Esophagus muscularis mucosa (tissue), 3 donors: ENCODE results near the gene COA7.

ENCODE experiments used
- POLR2A ChIP-seq: fragments of 450-650 bp; IDR thresholded peaks from one replicate; pipeline ENCODE4 v1.6.1; 2017; ENCODE audit warnings: antibody characterized with exemption, moderate library complexity, mild to moderate bottlenecking, low read depth
- TF ChIP-seq, protein P1 (sequence below), 3 experiments: fragments of 200-600 bp in 2 of 3; fragments of 450-650 bp in 1 of 3; sonication (generic) in 2 of 3; IDR thresholded peaks; one replicate each; pipeline ENCODE4 v1.5.1; 2017 to 2019; ENCODE audit warnings: antibody characterized with exemption in 3 of 3, mild to moderate bottlenecking in 2 of 3, moderate library complexity in 1 of 3

DNA sequence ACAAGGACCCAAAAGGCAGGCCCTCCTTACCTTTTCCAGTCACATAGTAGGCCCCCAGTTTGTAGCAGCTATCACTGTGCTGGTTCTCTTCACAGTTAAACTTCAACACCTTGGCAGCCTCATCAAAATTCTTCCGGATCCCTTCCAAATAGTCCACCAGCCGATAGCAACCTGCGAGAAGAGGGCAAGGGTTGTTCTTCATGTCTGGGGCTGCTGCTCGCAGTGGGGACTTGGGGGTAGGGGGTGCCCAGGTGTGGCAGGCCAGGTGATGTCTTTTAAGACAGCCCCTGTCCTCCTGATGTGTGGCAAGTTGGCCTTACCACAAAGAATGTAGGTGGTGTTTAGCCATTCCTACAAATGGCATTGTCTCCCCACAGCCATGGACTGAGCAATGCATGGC, 5.5 kb downstream of the COA7 start:
- TF ChIP-seq, protein P1, sequence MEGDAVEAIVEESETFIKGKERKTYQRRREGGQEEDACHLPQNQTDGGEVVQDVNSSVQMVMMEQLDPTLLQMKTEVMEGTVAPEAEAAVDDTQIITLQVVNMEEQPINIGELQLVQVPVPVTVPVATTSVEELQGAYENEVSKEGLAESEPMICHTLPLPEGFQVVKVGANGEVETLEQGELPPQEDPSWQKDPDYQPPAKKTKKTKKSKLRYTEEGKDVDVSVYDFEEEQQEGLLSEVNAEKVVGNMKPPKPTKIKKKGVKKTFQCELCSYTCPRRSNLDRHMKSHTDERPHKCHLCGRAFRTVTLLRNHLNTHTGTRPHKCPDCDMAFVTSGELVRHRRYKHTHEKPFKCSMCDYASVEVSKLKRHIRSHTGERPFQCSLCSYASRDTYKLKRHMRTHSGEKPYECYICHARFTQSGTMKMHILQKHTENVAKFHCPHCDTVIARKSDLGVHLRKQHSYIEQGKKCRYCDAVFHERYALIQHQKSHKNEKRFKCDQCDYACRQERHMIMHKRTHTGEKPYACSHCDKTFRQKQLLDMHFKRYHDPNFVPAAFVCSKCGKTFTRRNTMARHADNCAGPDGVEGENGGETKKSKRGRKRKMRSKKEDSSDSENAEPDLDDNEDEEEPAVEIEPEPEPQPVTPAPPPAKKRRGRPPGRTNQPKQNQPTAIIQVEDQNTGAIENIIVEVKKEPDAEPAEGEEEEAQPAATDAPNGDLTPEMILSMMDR (IDR thresholded peaks at IDR 0.05) = no peak
- TF ChIP-seq POLR2A = no peak
